HL-60 (cell line): ENCODE data around the gene GPR68.

Source experiments
- DNase-seq, 2 experiments: peaks; one replicate each; pipeline ENCODE4 v3.0.0-alpha.2; 2010 to 2020; ENCODE audit warnings: low read depth in 1 of 2, low spot score in 1 of 2
- H3K27ac ChIP-seq: fragments of 250-450 bp; sonication (Bioruptor Pico); replicated peaks from 2 replicates; pipeline ENCODE4 v1.5.1; 2020; ENCODE audit warnings: mild to moderate bottlenecking, moderate library complexity
- H3K27me3 ChIP-seq: fragments of 250-450 bp; sonication (Bioruptor Pico); 2 replicates; pipeline ENCODE4 v1.5.1; 2021; ENCODE audit warnings: mild to moderate bottlenecking, moderate library complexity; ENCODE audit not compliant: insufficient read depth, poor library complexity, severe bottlenecking
- H3K4me3 ChIP-seq: replicated peaks from 2 replicates; pipeline ENCODE4 v1.5.1; 2011; ENCODE audit warnings: mild to moderate bottlenecking, control low read depth, low read length; ENCODE audit not compliant: insufficient read depth
- CTCF ChIP-seq: IDR thresholded peaks from one replicate; pipeline ENCODE4 v1.5.1; 2011; ENCODE audit warnings: low read length, control low read depth, inconsistent platforms; ENCODE audit not compliant: insufficient read depth
- GABPA ChIP-seq: IDR thresholded peaks from 2 replicates; pipeline ENCODE4 v1.6.1; 2012; ENCODE audit warnings: low read depth
- POLR2AphosphoS5 ChIP-seq: IDR thresholded peaks from 2 replicates; pipeline ENCODE4 v1.6.1; 2012; ENCODE audit warnings: low read depth
- REST ChIP-seq: IDR thresholded peaks from 2 replicates; pipeline ENCODE4 v1.6.1; 2012; ENCODE audit warnings: low read depth; ENCODE audit not compliant: insufficient replicate concordance
- SPI1 ChIP-seq: IDR thresholded peaks from 2 replicates; pipeline ENCODE4 v1.6.1; 2012; ENCODE audit warnings: low read depth, mild to moderate bottlenecking, borderline replicate concordance

GPR68 gene

GRCh38 chr14:91257328-91258010, 13.0 kb upstream of the GPR68 start:
- no peaks in the 10 kb centered on the region for H3K27me3 ChIP-seq
- no peak overlapping the region for H3K27ac ChIP-seq
- TF ChIP-seq CTCF (no peak), POLR2AphosphoS5 (no peak), SPI1 (no peak), GABPA (no peak), REST (no peak)
- no peak overlapping the region for H3K4me3 ChIP-seq
- DNase-seq: no peak

DNA sequence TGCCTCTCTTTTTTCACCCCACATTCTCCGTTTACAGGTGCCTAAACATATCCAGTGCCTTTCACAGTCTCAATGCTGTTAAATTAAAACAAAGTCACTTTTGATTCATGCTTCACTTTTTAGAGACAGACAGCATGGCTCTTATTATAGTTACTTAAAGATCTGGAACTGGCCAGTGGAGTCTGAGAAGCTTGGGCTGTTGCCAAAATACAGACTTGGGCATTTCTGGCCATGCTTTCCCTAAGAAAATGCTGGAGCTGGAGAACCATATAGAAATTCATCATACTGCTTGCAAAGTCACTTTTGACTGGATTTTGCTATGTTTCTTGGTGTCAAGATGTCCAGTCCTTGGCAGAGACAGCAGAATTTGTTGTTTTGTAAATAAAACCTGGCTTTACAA, 12.2 kb upstream of the GPR68 start:
- TF ChIP-seq REST (no peak), POLR2AphosphoS5 (no peak), SPI1 (no peak), CTCF (no peak), GABPA (no peak)
- DNase-seq: no peak
- Histone ChIP-seq H3K27ac (no peak overlapping the region), H3K4me3 (no peak overlapping the region), H3K27me3 (no peaks in the 10 kb centered on the region)

DNA sequence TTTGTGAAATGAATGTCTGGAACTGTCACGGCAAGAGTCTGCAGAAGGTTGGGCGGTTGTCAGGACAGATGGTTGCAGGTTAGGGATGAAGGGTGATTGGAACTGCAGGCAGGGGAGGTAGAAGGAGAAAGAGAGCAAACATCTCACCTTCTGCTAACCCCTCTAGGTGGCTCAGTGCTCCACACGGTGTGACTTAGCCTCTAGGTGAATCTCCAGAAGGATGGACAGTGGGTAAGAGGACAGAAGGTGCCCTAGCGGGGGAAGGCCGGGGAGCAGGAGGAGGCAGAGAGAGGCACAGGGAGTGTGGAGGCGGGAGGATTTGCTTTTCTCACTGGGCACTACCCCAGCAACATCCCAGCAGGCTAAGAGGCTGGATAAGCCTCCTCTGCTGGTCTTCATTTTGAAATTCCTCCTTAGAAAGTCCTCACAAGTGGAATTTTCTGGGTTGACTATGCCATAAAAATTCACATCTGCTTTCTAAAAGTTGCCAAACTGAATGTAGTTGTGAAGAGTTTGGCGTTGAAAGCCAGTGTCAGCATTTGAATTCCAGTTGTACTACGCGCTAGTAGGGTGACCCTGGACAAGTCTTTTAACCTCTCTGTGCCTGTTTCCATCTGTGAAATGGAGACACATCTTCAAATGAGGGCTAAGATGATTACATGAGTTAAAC, 10.7 kb upstream of the GPR68 start:
- H3K4me3 ChIP-seq: no peak overlapping the region
- no peak overlapping the region for H3K27ac ChIP-seq
- H3K27me3 ChIP-seq: no peaks in the 10 kb centered on the region
- no peak for DNase-seq
- no peak for TF ChIP-seq GABPA
- no peak for TF ChIP-seq REST
- no peak for TF ChIP-seq SPI1
- TF ChIP-seq CTCF: no peak
- TF ChIP-seq POLR2AphosphoS5: no peak
